Measurements from ENCODE around the gene PCDHA8. TPM values are rescaled to one million over a fixed set of nuclear protein-coding genes. Genes with fewer than 3 reads are reported as not detected.
"Not testable (repeated sequence)": the region's sequence is repeated elsewhere in the genome, so short reads cannot be mapped to it uniquely, and the experiment has no call there.

Gene PCDHA8
- total RNA-seq, 1 experiment from 2014 or later = not detected

DNA sequence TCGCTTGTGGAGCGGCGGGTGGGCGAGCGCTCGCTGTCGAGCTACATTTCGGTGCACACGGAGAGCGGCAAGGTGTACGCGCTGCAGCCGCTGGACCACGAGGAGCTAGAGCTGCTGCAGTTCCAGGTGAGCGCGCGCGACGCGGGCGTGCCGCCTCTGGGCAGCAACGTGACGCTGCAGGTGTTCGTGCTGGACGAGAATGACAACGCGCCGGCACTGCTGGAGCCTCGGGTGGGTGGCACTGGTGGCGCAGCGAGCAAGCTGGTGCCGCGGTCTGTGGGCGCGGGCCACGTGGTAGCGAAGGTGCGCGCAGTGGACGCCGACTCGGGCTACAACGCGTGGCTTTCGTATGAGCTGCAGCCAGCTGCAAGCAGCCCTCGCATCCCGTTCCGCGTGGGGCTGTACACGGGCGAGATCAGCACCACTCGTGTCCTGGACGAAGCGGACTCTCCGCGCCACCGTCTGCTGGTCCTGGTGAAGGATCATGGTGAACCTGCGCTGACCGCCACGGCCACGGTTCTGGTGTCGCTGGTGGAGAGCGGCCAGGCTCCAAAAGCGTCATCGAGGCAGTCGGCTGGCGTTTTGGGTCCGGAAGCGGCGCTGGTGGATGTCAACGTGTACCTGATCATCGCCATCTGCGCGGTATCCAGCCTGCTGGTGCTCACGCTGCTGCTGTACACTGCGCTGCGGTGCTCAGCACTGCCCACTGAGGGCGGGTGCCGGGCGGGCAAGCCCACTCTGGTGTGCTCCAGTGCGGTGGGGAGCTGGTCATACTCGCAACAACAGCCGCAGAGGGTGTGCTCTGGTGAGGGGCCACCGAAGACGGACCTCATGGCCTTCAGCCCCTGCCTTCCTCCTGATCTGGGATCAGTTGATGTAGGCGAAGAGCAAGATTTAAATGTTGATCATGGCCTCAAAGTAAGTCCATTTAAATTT is 2.1 kb downstream of the PCDHA8 start:
- Histone ChIP-seq H3K9me2 (ENCODE audit: insufficient read depth) (no peaks in the 10 kb centered on the region), H3K4me1 (replicated peaks; ENCODE audit: insufficient read depth) (no peaks in the 10 kb centered on the region), H3K27me3 (ENCODE audit: insufficient read depth, low read depth) (no peaks in the 10 kb centered on the region), H3F3A (ENCODE audit: insufficient read depth, low read depth) (no peaks in the 10 kb centered on the region), H3K4me3 (no peak overlapping the region), H3K9me3 (ENCODE audit: insufficient read depth, low read depth) (no peaks in the 10 kb centered on the region; the same call in 1 of the 2 replicates), H4K20me1 (ENCODE audit: insufficient read depth) (no peaks in the 10 kb centered on the region), H2AFZ (no peak overlapping the region), H3K4me2 (no peak overlapping the region), H3K27ac (no peak overlapping the region), H3K36me3 (ENCODE audit: low read depth) (no peaks in the 10 kb centered on the region), H3K79me2 (ENCODE audit: low read depth) (no peaks in the 10 kb centered on the region)
- intact Hi-C loops (cut with micrococcal nuclease; ENCODE audit: unreplicated experiment) = no loop called here
- no peak for TF ChIP-seq EZH2 (IDR thresholded peaks at IDR 0.05; ENCODE audit: low read depth)
- TF ChIP-seq, protein P1, sequence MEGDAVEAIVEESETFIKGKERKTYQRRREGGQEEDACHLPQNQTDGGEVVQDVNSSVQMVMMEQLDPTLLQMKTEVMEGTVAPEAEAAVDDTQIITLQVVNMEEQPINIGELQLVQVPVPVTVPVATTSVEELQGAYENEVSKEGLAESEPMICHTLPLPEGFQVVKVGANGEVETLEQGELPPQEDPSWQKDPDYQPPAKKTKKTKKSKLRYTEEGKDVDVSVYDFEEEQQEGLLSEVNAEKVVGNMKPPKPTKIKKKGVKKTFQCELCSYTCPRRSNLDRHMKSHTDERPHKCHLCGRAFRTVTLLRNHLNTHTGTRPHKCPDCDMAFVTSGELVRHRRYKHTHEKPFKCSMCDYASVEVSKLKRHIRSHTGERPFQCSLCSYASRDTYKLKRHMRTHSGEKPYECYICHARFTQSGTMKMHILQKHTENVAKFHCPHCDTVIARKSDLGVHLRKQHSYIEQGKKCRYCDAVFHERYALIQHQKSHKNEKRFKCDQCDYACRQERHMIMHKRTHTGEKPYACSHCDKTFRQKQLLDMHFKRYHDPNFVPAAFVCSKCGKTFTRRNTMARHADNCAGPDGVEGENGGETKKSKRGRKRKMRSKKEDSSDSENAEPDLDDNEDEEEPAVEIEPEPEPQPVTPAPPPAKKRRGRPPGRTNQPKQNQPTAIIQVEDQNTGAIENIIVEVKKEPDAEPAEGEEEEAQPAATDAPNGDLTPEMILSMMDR (conservative IDR thresholded peaks at IDR 0.05) = no peak
- no peak for DNase-seq
- POLR2A ChIA-PET (ENCODE audit: unreplicated experiment) = no interaction called here
- CTCF ChIA-PET = no interaction called here
- no TSS peak for BruUV-seq (replicated peaks)

DNA sequence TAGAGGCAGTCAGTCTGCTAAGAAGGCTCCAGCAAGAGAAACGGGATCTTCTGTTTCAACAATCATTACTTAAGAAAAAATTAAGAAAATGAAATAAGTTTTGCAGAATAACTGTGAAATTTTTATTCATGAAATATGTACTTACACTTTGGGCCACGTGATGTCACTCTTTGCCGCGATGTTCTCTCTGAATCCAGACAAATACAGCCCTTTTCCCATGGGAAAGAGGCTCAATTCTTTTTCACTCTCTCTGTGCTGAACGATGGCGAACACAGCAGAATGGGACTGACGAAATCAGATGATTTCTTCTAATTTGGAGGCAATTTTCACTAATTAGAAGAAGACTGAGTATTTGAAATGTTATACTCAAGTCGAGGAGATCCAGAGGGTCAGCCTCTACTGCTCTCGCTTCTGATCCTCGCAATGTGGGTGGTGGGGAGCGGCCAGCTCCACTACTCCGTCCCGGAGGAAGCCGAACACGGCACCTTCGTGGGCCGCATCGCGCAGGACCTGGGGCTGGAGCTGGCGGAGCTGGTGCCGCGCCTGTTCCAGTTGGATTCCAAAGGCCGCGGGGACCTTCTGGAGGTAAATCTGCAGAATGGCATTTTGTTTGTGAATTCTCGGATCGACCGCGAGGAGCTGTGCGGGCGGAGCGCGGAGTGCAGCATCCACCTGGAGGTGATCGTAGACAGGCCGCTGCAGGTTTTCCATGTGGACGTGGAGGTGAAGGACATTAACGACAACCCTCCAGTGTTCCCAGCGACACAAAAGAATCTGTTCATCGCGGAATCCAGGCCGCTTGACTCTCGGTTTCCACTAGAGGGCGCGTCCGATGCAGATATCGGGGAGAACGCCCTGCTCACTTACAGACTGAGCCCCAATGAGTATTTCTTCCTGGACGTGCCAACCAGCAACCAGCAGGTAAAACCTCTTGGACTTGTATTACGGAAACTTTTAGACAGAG is 7.4 kb downstream of the PCDHA8 start, which contains the start of gene PCDHA9:
PCDHA9 (plus strand) TSS at position 244 of the 964 bp plus-strand sequence; CDS start at position 358, 114 bp downstream.
- intact Hi-C loops (cut with micrococcal nuclease; ENCODE audit: unreplicated experiment) = not testable (repeated sequence)

DNA sequence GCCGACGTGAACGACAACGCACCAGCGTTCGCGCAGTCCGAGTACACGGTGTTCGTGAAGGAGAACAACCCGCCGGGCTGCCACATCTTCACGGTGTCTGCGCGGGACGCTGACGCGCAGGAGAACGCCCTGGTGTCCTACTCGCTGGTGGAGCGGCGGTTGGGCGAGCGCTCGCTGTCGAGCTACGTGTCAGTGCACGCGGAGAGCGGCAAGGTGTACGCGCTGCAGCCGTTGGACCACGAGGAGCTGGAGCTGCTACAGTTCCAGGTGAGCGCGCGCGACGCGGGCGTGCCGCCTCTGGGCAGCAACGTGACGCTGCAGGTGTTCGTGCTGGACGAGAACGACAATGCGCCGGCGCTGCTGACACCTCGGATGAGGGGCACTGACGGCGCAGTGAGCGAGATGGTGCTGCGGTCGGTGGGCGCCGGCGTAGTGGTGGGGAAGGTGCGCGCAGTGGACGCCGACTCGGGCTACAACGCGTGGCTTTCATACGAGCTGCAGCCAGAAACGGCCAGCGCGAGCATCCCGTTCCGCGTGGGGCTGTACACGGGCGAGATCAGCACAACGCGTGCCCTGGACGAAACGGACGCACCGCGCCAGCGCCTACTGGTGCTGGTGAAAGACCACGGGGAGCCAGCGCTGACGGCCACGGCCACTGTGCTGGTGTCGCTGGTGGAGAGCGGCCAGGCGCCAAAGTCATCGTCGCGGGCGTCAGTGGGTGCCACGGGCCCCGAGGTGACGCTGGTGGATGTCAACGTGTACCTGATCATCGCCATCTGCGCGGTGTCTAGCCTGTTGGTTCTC is 9.0 kb downstream of the PCDHA8 start:
- H3K9me3 ChIP-seq (ENCODE audit: insufficient read depth, low read depth); H3K27ac ChIP-seq; H3K4me1 ChIP-seq (replicated peaks; ENCODE audit: insufficient read depth); intact Hi-C loops (cut with micrococcal nuclease; ENCODE audit: unreplicated experiment); POLR2A ChIA-PET (ENCODE audit: unreplicated experiment); H3K27me3 ChIP-seq (ENCODE audit: insufficient read depth, low read depth); H4K20me1 ChIP-seq (ENCODE audit: insufficient read depth); H3K79me2 ChIP-seq (ENCODE audit: low read depth); H3F3A ChIP-seq (ENCODE audit: insufficient read depth, low read depth); H2AFZ ChIP-seq; DNase-seq; H3K9me2 ChIP-seq (ENCODE audit: insufficient read depth); BruUV-seq (replicated peaks); H3K4me3 ChIP-seq; H3K4me2 ChIP-seq; H3K36me3 ChIP-seq (ENCODE audit: low read depth): not testable (repeated sequence)
- CTCF ChIA-PET = interaction anchor here (0.6 kb wide), 1 partner anchor 1650 kb away, joined by 4 read pairs; no protein-coding TSS in a partner anchor

More for the DNA sequence above, 7.4 kb downstream of the PCDHA8 start, which contains the start of gene PCDHA9:
- H3K27me3 ChIP-seq (ENCODE audit: insufficient read depth, low read depth); H2AFZ ChIP-seq; H3K36me3 ChIP-seq (ENCODE audit: low read depth); DNase-seq; H3K4me2 ChIP-seq; H3K4me3 ChIP-seq; POLR2A ChIA-PET (ENCODE audit: unreplicated experiment); H3K79me2 ChIP-seq (ENCODE audit: low read depth); H3K9me2 ChIP-seq (ENCODE audit: insufficient read depth); BruUV-seq (replicated peaks); H4K20me1 ChIP-seq (ENCODE audit: insufficient read depth); H3K9me3 ChIP-seq (ENCODE audit: insufficient read depth, low read depth); H3K27ac ChIP-seq; H3K4me1 ChIP-seq (replicated peaks; ENCODE audit: insufficient read depth); H3F3A ChIP-seq (ENCODE audit: insufficient read depth, low read depth): not testable (repeated sequence)
- CTCF ChIA-PET = interaction anchor here (0.5 kb wide), 1 partner anchor 490 kb away, joined by 7 read pairs; no protein-coding TSS in a partner anchor
